ENCODE data around the gene CBR3.

CBR3 gene

DNA sequence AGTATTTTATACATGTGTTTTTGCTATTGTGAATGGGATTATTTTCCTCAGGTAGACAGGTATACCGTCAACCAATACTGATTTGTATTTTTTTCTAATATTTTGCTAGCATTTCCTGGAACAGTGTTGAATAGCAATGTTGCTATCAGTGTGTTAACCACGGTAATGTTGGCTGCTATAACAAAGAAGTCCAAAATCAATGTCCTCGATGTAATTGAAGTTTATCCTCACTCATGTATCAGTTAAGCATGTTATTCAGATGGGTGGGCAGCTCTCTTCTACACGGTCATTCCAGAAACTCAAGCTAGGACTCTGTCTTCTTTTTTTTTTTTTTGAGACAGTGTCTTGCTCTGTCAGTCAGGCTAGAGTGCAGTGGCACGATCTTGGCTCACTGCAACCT lies 46.1 kb downstream of the CBR3 start:
- no peak overlapping the region for H3K27ac ChIP-seq
- TF ChIP-seq, protein P1, sequence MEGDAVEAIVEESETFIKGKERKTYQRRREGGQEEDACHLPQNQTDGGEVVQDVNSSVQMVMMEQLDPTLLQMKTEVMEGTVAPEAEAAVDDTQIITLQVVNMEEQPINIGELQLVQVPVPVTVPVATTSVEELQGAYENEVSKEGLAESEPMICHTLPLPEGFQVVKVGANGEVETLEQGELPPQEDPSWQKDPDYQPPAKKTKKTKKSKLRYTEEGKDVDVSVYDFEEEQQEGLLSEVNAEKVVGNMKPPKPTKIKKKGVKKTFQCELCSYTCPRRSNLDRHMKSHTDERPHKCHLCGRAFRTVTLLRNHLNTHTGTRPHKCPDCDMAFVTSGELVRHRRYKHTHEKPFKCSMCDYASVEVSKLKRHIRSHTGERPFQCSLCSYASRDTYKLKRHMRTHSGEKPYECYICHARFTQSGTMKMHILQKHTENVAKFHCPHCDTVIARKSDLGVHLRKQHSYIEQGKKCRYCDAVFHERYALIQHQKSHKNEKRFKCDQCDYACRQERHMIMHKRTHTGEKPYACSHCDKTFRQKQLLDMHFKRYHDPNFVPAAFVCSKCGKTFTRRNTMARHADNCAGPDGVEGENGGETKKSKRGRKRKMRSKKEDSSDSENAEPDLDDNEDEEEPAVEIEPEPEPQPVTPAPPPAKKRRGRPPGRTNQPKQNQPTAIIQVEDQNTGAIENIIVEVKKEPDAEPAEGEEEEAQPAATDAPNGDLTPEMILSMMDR (conservative IDR thresholded peaks at IDR 0.05) = no peak
- TF ChIP-seq ZFX (IDR thresholded peaks at IDR 0.05) = no peak

DNA sequence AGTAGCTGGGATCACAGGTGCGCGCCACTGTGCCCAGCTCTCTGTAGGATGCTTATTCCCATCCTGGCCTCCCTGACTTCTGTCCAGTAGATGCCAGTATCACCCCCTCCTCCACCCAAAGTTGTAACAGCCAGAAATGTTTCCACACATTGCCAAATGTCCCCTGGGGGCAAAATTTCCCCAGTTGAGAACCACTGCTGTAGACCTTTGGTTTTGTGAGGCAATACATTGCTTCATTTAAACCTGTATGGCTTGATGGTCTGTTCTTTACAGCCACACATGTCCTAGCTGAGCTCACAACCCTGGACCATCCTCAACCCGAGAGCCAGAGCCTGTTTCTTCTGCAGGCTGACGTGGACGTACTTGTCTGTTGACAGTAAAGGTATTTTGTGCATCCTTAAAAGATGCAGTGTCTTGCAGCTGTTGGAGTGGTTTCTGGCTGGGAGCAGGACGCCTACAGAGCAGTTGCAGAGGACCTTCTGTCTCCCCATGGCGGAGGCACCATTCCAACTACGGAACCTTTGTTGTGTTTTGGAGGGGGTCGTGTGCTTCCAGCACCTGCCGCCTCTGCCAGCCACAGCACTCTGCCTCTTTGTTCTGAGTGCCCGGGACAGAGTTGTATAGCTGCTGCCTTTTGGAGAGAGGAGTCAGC lies 48.4 kb downstream of the CBR3 start:
- H3K27ac ChIP-seq = no peak overlapping the region
- TF ChIP-seq, protein P1 (conservative IDR thresholded peaks at IDR 0.05) = no peak
- no peak for TF ChIP-seq ZFX (IDR thresholded peaks at IDR 0.05)

DNA sequence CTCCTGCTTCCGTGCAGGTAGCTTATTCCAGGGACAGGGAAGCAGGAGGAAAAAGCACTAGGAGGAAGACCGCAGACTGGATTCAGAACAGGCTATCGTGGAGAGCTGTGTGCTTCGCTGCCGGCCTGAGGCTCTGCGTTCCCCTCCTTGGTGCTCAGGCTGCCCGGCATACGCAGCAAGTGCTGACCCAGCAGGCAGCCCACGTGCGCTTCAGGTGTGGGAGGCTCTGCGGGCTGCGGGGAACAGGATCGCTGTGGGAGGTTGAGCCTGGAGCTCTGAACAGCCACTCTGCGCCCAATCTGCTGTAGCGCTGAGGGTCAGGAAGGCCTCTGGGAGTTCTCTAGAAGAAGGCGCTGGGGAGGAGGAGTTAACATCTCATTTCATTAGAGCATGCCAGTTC lies 49.7 kb downstream of the CBR3 start:
- H3K27ac ChIP-seq = no peak overlapping the region
- TF ChIP-seq ZFX (IDR thresholded peaks at IDR 0.05) = no peak
- TF ChIP-seq, protein P1 (conservative IDR thresholded peaks at IDR 0.05) = no peak

DNA sequence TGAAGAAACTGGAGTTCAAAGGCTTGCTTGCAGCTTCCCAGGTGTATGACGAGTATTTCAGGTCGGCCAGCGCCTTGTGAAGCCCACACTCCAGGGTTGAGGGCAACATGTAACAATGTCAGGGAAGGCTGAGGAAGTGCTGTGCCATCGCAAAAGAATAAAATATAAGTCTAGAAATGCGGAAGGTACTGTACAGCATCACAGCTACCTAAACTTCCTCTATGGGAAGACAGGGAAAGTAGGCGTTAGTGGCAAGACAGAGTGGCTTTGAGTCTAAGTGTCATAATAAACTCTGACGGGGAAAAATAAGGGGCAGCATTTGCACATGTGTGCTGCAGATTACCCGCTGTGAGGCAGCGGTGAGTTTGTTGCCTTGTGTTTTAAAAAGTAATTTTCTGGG lies 50.6 kb downstream of the CBR3 start:
- no peak for TF ChIP-seq ZFX (IDR thresholded peaks at IDR 0.05)
- TF ChIP-seq, protein P1 (conservative IDR thresholded peaks at IDR 0.05) = no peak
- peak overlapping the region; percentile 94 for H3K27ac ChIP-seq

DNA sequence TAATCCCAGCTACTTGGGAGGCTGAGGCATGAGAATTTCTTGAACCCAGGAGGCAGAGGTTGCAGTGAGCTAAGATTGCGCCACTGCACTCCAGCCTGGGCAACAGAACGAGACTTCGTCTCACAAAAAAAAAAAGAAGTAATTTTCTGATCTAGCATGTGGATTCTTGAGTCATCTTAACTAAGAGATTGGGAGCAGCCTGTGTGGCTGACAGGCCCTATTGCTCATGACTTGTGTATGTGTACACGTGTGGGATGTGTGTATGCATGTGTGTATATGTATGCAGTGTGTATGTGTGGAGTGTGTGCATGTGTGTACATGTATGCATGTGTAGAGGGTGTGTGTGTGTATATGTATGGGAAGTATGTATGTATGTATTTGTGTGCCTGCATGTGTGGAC lies 51.2 kb downstream of the CBR3 start:
- H3K27ac ChIP-seq = peak overlapping the region; percentile 94
- TF ChIP-seq, protein P1 (conservative IDR thresholded peaks at IDR 0.05) = no peak
- TF ChIP-seq ZFX (IDR thresholded peaks at IDR 0.05) = no peak

DNA sequence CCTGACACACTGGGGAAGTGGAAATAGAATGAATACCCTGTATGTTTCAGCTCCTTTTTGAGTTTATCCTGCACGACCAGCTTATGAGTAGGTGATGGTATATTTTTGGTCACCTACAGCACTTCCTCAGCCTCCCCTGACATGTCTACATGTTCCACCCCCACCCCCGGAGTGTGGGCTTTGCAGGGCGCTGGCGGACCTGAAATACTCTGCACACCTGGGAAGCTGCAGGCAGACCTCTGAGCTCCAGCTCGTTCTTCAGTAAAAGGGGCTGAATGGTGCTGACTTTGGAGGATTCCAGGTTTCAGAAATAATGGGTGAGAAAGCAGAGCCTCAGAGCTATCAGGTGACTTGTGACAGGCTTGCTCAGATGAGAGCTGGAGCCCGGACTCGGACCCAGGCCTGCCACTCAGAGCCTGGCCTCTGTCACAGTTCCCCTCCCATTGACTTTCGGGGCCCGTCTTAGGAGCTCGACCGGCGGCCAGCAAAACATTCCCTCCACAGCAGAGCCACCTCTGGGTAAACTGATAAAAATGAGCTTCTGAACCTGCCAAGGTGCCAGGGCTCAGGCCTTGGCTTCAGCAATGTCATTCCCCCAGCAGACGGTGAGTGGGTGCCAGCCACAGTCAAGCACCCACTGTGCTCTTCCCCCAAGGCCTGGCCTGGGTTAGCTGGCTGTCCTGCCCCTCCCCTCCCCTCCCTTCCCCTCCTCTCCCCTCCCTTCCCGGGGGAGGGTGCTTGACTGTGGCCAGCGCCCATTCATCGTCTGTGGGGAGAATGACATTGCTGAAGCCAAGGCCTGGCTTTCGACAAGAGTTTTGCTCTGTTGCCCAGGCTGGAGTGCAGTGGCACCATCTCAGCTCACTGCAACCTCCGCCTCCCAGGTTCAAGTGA lies 51.9 kb downstream of the CBR3 start:
- TF ChIP-seq ZFX (IDR thresholded peaks at IDR 0.05) = no peak
- TF ChIP-seq, protein P1 (conservative IDR thresholded peaks at IDR 0.05) = no peak
- peak overlapping the region; percentile 94 for H3K27ac ChIP-seq

DNA sequence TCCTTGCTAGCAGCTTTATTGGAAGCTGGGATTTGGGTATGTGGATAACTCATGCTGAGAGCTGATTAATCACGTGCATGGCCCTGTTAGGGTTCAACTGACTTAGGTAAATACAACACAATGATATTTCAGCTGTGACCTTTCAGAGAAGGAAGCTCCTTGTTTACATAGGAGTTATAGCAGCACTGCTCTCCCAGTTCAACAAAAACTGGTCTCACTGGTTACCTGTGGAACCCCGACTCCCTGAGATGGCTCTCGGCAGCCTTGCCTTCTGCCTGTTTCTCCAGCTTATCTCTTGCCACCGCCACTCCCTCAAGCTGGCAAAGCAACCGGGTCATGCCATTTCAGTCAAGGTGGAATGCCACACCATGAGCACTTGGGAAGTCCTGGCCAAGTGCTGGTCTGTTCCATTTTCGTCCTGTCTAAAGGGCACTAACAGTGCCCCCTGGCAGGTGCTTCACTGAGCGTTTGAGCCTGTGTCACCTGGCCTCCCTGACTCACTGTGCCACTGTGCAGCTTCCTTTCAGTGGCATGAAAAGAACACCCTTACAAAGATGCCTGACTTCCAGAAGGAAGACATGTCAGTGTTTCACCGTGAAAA lies 53.3 kb downstream of the CBR3 start:
- TF ChIP-seq, protein P1 (conservative IDR thresholded peaks at IDR 0.05) = no peak
- TF ChIP-seq ZFX (IDR thresholded peaks at IDR 0.05) = no peak
- peak overlapping the region; percentile 94 for H3K27ac ChIP-seq
